ENCODE measurements around the gene LAYN. TPM values are rescaled to one million over a fixed set of nuclear protein-coding genes. Genes with fewer than 3 reads are reported as not detected.

Gene LAYN
- polyA plus RNA-seq, 2 of the 4 experiments (the other 2 are of a cell fraction), result 4.1 to 9.0 TPM

DNA sequence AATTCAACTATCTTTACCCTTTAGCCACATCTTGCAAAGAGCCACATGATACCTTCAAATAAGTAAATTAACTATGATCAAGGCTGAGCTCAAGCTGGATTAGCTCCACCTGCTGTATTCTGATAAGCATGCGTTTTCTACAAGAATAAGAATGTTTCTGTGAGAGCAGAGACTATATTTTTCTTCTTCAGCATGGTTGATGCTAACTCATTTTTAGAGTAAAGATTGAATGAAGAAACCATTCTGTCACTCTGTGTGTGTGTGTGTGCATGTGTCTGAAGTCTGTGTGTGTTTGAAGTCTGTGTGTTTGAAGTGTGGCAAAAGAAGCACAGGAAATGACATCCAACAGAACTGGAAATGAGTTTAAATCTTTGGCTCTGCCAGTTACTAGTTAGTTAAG, 12.0 kb upstream of the LAYN start:
- 68% methylated on average over 1 of the region's 1 CpG for WGBS (ENCODE audit: missing lambda C conversion rate)
- H3K4me2 ChIP-seq, result no peak overlapping the region
- no peak overlapping the region; a peak in 1 of 6 replicates for H3K27ac ChIP-seq
- FAIRE-seq, result no peak
- ChIA-PET POLR2A (no interaction called here), CTCF (interaction anchor here (0.6 to 1.0 kb wide), 3 partner anchors 16 to 74 kb away, joined by 3 to 4 read pairs (median 4); partner anchors contain the start of gene BTG4)
- no peaks in the 10 kb centered on the region for H3K9me3 ChIP-seq
- no peak overlapping the region for H3K4me3 ChIP-seq
- no peak for TF ChIP-seq RNF2 (IDR thresholded peaks at IDR 0.05; ENCODE audit: borderline replicate concordance, low read depth)
- H3K4me1 ChIP-seq, result peaks cover 33% of the 10 kb centered on the region
- ATAC-seq, result no peak
- no peak for DNase-seq (ENCODE audit: low read depth in 1 of 2, low spot score in 1 of 2)

DNA sequence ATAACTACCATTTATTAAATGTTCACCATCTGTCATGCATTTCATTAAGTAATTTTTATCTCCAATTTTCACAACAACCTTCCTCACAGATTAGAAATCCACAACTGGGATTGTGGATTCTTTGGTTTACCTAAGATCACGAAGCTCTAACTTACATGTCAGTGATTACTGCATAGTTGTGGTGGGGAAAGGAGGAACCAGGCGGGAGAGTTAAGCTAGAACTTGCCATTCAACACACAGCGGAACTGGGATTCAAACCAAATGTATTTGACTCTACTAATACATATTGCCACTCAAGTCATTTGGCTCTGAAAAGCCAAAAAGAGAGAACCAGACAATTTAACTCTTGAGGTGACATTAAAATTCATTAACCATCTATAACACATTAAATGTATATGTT, 10.4 kb upstream of the LAYN start:
- DNase-seq (ENCODE audit: low read depth in 1 of 2, low spot score in 1 of 2) (no peak), ATAC-seq (no peak), FAIRE-seq (no peak)
- ChIA-PET CTCF (no interaction called here), POLR2A (interaction anchor here (2.3 kb wide), 1 partner anchor 17 kb away, joined by 6 read pairs; the partner anchor contains the start of gene BTG4)
- TF ChIP-seq RCOR1 (IDR thresholded peaks at IDR 0.05; ENCODE audit: low read depth, low read length) (no peak), HDAC2 (IDR thresholded peaks at IDR 0.05) (no peak), USF2 (IDR thresholded peaks at IDR 0.05) (no peak), EHMT2 (IDR thresholded peaks at IDR 0.05; ENCODE audit: low read depth) (no peak), HES2 (IDR thresholded peaks at IDR 0.05) (no peak), HOXB13 (CRISPR knock-in tag; IDR thresholded peaks at IDR 0.05; ENCODE audit: low read depth) (no peak), NR3C1 (IDR thresholded peaks at IDR 0.05) (no peak), REST (IDR thresholded peaks at IDR 0.05) (no peak), HEYL (CRISPR knock-in tag; IDR thresholded peaks at IDR 0.05) (no peak)
- TF ChIP-seq, protein P1, sequence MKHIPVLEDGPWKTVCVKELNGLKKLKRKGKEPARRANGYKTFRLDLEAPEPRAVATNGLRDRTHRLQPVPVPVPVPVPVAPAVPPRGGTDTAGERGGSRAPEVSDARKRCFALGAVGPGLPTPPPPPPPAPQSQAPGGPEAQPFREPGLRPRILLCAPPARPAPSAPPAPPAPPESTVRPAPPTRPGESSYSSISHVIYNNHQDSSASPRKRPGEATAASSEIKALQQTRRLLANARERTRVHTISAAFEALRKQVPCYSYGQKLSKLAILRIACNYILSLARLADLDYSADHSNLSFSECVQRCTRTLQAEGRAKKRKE (CRISPR knock-in tag; IDR thresholded peaks at IDR 0.05; ENCODE audit: low read depth), result no peak
- 84% methylated on average over 3 of the region's 3 CpGs for WGBS (ENCODE audit: missing lambda C conversion rate)
- H3K27ac ChIP-seq, result peak overlapping the region in 1 of 2 experiments; percentile 26; a peak in 1 of 6 replicates
- no peak overlapping the region for H3K4me2 ChIP-seq
- no peaks in the 10 kb centered on the region for H3K9me3 ChIP-seq
- H3K4me3 ChIP-seq, result no peak overlapping the region
- peaks cover 36% of the 10 kb centered on the region for H3K4me1 ChIP-seq

DNA sequence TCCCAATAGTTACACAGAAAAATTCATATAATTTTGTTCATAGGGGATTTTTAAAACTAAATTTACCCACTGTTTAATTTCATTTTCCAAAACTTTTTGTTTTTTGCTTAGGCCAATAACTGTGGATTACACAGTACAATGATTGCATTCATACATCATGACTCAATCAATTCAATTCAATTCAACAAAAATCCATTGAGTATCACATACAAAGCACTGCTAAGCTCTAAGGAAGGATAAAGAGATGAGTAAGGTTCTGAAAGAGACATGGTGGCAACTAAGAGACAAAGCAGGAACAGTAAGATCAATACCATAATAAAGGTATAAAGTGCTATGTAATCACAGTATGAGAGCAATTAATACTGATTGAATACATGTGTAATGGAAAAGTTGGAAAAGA, 9.4 kb upstream of the LAYN start:
- peak overlapping the region; percentile 34 to 42; a peak in 3 of 6 replicates for H3K27ac ChIP-seq
- TF ChIP-seq HEYL (CRISPR knock-in tag; IDR thresholded peaks at IDR 0.05) (no peak), TFCP2L1 (CRISPR knock-in tag; IDR thresholded peaks at IDR 0.05) (no peak), REST (IDR thresholded peaks at IDR 0.05) (no peak), CHD2 (IDR thresholded peaks at IDR 0.05; ENCODE audit: low read length, partially characterized antibody) (no peak), RNF2 (IDR thresholded peaks at IDR 0.05; ENCODE audit: borderline replicate concordance, low read depth) (no peak), ZFP36 (IDR thresholded peaks at IDR 0.05; ENCODE audit: borderline replicate concordance, partially characterized antibody) (no peak)
- DNase-seq (ENCODE audit: low read depth in 1 of 2, low spot score in 1 of 2) (no peak), ATAC-seq (peak in 1 of 2 experiments; percentile 39; a peak in 2 of 6 replicates), FAIRE-seq (no peak)
- H3K4me3 ChIP-seq, result no peak overlapping the region
- no peaks in the 10 kb centered on the region for H3K9me3 ChIP-seq
- H3K4me2 ChIP-seq, result peak overlapping the region; percentile 61
- H3K4me1 ChIP-seq, result peaks cover 38% of the 10 kb centered on the region
- ChIA-PET POLR2A (interaction anchor here (0.9 to 2.3 kb wide), 2 partner anchors 10 to 19 kb away, joined by 3 to 6 read pairs; partner anchors contain the start of genes BTG4 and LAYN), CTCF (interaction anchor here (1.6 kb wide), 1 partner anchor 24 kb away, joined by 3 read pairs; no protein-coding TSS in a partner anchor)

All from A549 (cell line).